NCI-H524 treated with DMSO at 0.1 percent for 48 hours (cell line): ENCODE results near the gene ATRNL1.

ENCODE experiments used
- DNase-seq: peaks from one replicate; lab custom pipeline; 2025; lab: John Stamatoyannopoulos, UW

The ATRNL1 gene

GRCh38 chr10:115903845-115904244 lies 810.7 kb downstream of the ATRNL1 start:
- no peak for DNase-seq

DNA sequence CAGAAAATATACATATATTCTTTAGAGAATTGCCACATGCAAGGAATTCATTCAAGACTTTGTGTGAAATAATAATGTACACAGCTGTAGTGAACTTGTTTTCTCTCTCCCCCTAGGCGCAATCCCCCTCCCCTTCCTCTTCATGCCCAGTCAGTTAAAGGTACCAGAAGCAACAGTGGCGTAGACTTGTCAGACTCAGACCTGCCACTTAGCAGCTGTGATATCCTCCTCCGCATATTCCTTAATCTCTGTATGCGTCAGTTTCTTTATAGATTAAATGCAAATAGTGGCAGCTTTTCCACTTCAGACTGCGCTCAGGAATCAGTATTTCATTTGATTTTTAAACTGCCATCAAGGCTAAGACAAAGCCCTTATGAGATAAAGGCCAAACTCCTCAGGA lies 815.9 kb downstream of the ATRNL1 start:
- no peak for DNase-seq

DNA sequence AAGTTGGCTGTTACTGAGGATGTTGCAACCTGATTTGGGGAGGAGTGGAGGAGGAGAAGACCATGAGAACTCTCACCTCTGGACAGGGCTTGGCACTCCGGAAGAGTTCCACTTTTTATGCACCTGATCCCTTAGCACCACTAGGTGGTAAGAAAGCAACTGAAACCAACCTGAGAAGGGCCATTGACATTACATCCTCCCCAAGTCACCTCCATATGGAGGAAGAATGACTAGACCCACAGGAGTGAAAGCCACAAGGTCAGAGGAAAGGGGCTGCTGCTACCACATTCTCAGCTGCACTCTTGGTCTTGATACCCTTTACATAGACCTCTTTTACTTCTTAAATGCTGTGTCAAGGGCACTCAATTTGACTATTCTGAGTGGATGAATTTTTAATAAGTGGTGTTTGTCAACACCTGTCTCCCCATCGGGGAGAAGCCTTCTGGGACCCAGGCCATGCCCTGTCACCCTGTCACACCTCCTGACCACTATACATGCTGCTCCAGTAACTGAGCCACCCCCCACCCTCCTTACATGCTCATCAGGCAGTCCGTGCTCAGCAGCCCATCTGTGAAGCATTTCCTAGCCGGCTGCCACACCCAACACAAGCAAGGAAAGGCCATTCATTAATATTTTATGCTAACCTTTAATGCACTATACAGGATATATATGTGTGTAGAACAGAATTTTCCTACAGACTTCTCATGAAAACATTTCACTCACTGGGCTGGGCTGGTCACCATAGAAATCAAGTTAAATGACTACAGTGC lies 817.0 kb downstream of the ATRNL1 start:
- no peak for DNase-seq

DNA sequence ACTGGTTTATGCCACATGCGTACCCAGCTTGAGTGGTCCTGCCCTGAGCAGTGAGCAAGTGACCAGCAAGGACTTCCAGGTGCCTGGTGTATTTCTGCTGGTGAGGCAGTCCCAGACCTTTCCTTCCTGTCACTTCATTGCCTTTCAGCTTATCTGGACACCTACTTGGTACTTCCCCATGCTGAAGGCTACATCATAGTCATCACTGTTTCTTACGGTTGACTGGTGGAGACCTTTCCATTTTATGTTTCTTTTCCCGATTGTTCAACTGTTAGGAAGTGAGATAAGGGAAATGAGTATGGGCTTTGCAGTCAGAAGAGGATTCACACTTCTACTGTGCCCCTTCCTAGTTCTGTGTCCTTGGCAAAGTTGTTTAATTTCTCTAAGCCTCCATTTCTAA lies 821.3 kb downstream of the ATRNL1 start:
- DNase-seq: no peak

GRCh38 chr10:115915429-115915828 lies 822.3 kb downstream of the ATRNL1 start:
- DNase-seq: no peak

GRCh38 chr10:115918812-115919211 lies 825.6 kb downstream of the ATRNL1 start:
- no peak for DNase-seq

DNA sequence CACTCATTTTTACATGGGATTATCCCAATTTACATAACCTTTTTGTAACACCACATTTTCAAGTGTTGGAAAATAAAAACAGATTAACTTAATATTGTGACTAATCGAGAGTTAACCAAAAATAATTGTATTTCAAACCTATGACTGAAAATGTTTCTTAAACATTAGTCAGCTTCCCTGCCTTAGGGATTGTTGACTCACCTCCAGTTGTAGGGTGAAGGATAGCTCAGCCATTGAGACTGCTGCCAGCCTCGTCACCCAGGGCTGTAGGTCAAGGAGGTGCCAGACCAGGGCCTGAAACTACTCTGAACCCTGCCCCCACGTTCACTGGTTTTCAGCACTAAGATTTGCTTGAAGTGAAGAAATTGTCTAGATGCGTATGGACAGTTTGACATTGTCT lies 828.6 kb downstream of the ATRNL1 start:
- no peak for DNase-seq

DNA sequence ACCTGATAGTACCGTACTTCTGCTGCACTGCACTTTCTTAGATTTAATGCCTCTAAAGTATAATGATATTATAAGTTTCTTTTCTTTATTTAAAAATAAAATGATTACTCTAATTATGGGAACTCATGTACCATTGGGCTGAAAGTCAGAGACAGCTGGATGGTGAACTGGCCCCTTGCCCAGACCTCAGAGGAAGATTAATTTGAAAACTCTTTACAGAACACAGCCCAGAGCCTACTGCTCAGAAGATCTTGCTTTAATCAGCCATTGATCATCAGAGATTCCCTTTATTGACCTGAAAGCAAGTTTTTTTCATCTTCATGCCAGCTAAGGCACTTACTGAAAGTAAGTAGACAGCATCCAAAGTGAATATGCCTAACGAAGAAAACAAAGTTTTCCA lies 838.1 kb downstream of the ATRNL1 start:
- DNase-seq: no peak

- no peak for DNase-seq
These were observed 838.9 kb downstream of the ATRNL1 start for GRCh38 chr10:115932099-115932498.

DNA sequence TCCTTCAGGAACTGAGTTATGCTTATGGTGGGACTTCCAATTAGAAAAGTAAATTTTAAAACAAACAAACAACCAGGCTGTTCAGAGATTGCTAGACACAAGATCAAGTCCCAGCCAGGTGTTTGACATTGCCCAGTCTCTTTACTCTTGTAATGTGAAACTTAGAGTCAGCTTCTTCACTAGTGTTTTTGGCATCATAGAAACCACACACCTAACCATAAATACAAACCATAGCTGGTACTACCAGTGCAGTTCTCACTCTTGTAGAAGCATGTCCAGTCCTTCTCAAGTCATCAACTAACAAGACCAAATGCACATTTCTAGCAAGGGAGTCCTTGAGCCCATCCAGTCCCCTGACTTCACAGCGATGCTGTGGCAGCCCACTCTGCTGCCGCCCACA lies 839.9 kb downstream of the ATRNL1 start:
- no peak for DNase-seq

DNA sequence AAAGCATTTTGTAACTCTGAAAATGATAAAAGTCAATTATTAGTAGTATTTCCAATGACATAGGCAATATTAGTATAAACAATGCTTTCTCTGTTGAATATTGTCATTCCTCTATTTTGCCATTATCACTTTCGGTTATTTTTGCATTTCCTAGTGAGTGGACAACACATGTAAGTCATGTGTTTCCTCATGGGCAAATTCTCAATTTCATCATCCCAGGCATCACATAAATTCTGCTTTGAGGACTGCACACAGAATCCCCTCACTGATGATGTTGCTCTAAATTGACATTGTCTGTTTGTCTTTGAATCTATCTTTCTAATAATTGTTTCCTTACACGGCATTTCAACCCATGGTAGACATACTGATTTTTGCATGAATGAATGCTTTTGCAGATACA lies 842.6 kb downstream of the ATRNL1 start:
- DNase-seq: no peak

GRCh38 chr10:115936926-115937767 lies 844.0 kb downstream of the ATRNL1 start:
- no peak for DNase-seq

DNA sequence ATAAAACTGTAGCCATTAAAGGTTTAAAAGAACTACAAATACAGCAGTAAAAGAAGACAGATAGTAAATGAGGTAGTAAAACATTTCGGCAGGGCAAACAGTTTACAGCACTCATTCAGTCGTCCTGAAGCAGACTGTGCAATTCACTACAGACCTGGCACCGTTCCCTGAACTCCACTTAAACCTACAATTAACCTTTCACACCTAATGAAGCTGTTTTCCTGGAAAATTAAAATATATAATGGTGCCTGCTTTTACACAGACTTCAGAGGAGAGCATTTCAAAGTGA lies 844.5 kb downstream of the ATRNL1 start:
- no peak for DNase-seq

DNA sequence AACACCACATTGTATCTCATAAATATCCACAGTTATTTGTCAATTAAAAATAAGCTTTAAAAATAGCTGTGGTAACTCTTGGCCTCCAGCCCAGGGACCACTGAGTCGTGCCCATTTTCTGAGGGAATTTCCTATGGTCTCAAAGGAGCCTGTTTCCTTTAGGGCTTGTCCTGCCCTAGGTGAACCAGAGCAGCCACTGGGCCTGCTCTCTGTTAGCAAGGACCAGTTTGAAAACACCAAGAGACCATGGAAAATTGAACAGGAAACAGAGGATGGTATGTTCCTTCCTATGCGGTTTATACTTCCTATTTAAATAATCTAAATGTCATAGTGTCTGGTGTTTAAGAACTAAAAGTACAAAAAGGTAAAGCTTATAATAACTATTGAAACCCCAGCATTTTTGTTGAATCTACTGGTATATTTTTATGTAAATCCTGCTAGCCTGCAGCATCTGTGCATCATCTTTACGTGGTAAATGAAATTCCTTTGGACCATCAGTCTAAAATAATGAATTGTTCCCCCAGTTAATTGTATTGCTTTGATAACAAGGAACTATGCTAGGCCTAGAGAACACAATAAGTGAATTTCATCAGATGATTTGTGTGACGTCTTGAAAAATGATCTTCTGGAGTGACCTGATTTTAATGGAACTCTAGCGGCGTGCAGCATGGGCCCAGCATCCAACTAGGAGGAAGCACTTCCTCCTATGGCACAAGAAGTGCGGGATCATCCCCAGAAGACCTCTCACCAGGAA lies 846.1 kb downstream of the ATRNL1 start:
- DNase-seq: no peak

DNA sequence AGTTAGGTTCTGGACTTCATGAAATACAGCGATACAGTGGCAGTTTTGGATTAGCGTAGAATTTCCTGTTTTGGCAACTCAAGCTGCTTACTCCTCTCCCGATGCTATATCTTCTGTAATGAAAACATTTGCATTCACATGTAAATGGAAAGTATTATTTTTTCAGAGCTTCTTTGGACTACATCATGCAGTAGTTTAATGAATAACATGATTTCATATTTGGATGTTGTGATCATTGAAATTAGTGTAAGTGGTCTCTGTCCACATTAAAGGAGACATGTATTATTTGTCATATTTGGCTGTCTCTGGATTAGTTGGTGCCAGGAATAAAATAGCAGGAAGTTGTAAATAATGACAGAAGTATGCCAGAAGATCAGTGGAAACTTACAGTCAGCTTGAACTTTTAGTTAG lies 848.2 kb downstream of the ATRNL1 start:
- no peak for DNase-seq

DNA sequence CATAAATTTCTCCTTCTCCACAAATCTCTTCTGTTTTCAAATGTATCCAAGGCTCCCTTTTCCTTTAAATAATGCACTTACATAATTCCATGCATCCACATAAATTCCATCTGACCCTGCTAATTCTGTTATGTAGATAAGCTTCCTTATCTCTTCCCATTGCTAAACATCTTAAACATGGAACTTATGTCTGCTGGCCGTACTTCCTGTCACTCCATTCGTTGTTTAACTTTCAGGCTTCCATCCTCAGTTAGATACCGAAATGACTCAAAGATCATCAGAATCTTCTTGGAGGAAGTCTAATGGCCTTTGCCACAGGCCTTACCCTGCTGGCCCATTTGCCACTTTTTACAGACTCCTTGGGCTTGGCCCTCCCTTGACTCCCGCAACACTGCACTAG lies 848.9 kb downstream of the ATRNL1 start:
- no peak for DNase-seq

DNA sequence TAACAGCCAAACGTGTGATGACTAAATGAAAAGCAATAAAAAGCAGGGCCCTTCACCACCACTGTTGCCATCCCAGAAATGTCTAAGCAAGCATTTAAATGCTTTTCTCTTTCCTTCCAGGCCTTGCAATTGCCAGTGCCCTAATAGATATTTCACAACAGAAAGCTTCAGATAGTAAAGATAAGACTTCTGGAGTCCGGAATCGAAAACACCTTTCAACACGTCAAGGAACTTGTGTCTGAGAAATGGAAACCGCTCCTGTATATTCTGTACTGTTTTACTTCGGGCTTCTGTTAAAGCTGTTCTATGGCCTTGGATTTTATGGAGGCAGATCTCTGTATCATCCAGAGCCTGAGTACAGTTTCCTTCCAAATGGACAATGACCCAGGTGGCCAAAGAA lies 851.4 kb downstream of the ATRNL1 start:
- no peak for DNase-seq

DNA sequence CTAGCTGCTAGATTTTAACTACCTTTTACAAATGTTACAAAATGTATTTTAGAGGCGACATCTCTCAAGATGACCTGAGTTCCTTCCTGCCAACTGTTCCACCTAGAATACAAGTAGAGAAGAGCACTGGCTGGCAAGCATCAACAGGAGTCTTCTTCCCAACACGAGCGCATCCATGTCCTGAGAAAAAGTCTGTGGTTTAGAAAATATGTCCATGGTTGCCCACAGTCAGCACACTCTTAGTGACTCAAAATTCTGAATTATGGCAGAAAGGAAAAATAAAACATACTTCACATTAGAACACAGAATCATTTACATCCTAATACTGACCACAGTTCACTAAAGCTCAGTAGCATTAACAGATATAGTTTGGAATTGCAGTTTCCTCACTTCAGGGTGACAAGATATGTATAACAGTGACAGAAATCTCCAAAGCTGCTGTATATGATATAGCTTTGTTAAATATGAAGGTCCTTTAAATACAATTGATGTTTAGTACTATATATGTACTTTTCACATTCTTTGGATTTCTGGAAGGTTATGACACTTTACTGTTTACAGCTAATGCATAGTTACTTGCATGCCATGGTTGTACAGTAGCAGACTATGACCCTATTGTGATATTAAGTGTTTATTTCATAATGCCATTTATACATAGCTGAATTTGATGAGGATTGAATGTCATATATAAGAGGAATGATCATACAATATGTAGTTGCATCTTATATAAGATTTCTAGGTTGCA lies 852.7 kb downstream of the ATRNL1 start:
- no peak for DNase-seq

GRCh38 chr10:115947104-115947503 lies 853.9 kb downstream of the ATRNL1 start:
- DNase-seq: no peak

DNA sequence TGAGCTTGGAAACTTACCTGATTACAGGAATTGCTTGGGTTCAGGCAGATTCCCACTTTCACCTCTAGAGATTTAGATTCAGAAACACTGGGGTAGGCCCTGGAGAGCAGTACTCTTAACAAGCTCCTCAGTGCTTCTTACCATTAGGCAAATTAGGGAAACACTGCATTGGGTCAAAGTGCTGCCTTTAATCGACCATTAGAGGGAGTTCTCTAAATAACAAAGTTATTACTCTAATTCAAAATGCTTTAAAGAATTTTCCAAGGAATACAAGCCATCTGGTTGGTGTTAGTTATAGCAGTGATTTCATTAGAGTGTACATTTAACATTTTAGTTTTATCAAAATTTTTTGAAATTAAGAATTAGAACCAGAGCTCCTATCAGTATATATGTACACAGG lies 855.3 kb downstream of the ATRNL1 start:
- no peak for DNase-seq

- DNase-seq: no peak
These were observed 856.2 kb downstream of the ATRNL1 start for GRCh38 chr10:115949282-115949844.

DNA sequence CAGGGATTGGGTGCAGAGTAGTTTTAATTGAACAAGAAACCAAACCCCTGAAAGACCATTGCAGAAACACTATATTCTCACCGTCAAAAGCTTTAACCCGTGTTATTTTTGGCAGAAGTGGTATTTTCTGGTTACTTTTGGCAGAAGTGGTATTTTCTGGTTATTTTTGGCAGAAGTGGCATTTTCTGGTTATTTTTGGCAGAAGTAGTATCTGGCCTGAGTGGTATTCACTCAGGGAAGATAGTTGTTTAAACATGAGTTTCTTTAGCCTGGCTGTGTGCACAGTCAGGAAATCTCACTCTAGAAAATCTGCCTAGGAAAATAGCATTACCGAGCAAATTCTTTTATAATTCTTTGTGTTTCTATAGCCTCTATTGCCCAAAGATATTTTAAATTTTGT lies 857.2 kb downstream of the ATRNL1 start:
- no peak for DNase-seq
